ENCODE measurements around the gene FASN. TPM values are rescaled to one million over a fixed set of nuclear protein-coding genes. Genes with fewer than 3 reads are reported as not detected.

The FASN gene
- total and polyA plus RNA-seq, 2 of the 13 experiments (the other 11 are each of a cell fraction or from before 2014, with no cell fraction given), result 51.7 to 101 TPM

DNA sequence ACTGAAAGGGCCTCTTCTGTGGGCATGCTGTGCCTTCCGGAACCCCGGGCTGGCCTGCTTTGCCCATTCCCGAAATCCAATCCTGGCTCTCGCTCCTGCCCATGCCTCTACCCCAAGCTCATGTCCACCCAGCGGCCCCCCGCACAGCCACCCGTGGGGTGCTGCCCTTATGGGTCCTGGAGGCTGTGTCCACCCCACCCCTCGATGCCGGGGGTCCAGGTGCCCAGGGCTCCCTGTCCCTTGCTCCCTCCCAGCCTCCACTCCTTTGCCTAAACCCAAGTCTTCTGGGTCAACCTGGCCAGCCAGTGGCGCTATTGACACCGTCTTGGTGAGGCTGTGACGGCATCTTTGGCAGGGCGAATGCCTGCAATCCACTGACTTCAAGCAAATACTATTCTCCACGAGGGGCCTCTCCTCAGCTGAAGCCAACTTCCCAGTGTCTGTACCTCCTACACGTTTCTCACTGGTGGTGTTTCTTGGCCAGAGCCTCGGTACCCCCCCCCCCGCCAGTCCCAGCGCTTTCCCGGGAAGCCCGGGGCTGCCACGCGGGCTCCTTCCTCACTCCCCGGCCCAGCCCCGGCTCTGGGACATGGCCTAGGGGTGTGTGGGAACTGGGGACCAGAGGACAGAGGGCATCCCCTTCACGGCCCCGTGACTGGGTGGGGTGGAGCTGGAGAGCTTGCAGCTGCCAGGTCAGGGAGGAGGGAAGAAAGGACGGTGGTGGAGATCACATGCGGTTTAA is 20.2 kb downstream of the FASN start (continued):
- 0 out of 2 replicates have a peak, but pooled peaks have one; percentile 1 for TF ChIP-seq ATF7-NPFF (CRISPR knock-in tag; IDR thresholded peaks at IDR 0.05; ENCODE audit: low read depth)
- no peak for TF ChIP-seq NONO (IDR thresholded peaks at IDR 0.05)
- peak; percentile 49; the same call in 1 of the 2 replicates for TF ChIP-seq NONO (CRISPR knock-in tag; conservative IDR thresholded peaks at IDR 0.05)
- no peak for TF ChIP-seq ZNF205 (CRISPR knock-in tag; IDR thresholded peaks at IDR 0.05)
- no peak for TF ChIP-seq ATRX (CRISPR knock-in tag; IDR thresholded peaks at IDR 0.05; ENCODE audit: borderline replicate concordance)
- TF ChIP-seq, protein P1, sequence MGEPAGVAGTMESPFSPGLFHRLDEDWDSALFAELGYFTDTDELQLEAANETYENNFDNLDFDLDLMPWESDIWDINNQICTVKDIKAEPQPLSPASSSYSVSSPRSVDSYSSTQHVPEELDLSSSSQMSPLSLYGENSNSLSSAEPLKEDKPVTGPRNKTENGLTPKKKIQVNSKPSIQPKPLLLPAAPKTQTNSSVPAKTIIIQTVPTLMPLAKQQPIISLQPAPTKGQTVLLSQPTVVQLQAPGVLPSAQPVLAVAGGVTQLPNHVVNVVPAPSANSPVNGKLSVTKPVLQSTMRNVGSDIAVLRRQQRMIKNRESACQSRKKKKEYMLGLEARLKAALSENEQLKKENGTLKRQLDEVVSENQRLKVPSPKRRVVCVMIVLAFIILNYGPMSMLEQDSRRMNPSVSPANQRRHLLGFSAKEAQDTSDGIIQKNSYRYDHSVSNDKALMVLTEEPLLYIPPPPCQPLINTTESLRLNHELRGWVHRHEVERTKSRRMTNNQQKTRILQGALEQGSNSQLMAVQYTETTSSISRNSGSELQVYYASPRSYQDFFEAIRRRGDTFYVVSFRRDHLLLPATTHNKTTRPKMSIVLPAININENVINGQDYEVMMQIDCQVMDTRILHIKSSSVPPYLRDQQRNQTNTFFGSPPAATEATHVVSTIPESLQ (CRISPR knock-in tag; conservative IDR thresholded peaks at IDR 0.05), result no peak
- TF ChIP-seq ZNF772 (CRISPR knock-in tag; IDR thresholded peaks at IDR 0.05), result no peak; the same call in 1 of the 2 replicates
- peak; percentile 99 for TF ChIP-seq AGO2 (optimal IDR thresholded peaks at IDR 0.05; ENCODE audit: low read depth, low read length)
- no peak for TF ChIP-seq HNF4G (IDR thresholded peaks at IDR 0.05; ENCODE audit: borderline replicate concordance, low read depth, low read length)
- no peak for TF ChIP-seq HNF4G (CRISPR knock-in tag; IDR thresholded peaks at IDR 0.05; ENCODE audit: borderline replicate concordance, low read depth)
- TF ChIP-seq KAT2B (IDR thresholded peaks at IDR 0.05; ENCODE audit: borderline replicate concordance, low read depth, low read length), result no peak
- TF ChIP-seq PCBP1 (IDR thresholded peaks at IDR 0.05; ENCODE audit: borderline replicate concordance, low read depth, low read length), result 0 out of 2 replicates have a peak, but pooled peaks have one; percentile 37
- no peak for TF ChIP-seq ZFP36 (IDR thresholded peaks at IDR 0.05; ENCODE audit: borderline replicate concordance, low read depth, low read length, partially characterized antibody)
- TF ChIP-seq AKAP8 (CRISPR knock-in tag; IDR thresholded peaks at IDR 0.05), result no peak
- no peak for TF ChIP-seq ZBTB8A (CRISPR knock-in tag; IDR thresholded peaks at IDR 0.05; ENCODE audit: borderline replicate concordance, low read depth)
- TF ChIP-seq BORCS8-MEF2B (CRISPR knock-in tag; IDR thresholded peaks at IDR 0.05), result peak; percentile 64; the same call in 1 of the 2 replicates
- TF ChIP-seq, protein P2, sequence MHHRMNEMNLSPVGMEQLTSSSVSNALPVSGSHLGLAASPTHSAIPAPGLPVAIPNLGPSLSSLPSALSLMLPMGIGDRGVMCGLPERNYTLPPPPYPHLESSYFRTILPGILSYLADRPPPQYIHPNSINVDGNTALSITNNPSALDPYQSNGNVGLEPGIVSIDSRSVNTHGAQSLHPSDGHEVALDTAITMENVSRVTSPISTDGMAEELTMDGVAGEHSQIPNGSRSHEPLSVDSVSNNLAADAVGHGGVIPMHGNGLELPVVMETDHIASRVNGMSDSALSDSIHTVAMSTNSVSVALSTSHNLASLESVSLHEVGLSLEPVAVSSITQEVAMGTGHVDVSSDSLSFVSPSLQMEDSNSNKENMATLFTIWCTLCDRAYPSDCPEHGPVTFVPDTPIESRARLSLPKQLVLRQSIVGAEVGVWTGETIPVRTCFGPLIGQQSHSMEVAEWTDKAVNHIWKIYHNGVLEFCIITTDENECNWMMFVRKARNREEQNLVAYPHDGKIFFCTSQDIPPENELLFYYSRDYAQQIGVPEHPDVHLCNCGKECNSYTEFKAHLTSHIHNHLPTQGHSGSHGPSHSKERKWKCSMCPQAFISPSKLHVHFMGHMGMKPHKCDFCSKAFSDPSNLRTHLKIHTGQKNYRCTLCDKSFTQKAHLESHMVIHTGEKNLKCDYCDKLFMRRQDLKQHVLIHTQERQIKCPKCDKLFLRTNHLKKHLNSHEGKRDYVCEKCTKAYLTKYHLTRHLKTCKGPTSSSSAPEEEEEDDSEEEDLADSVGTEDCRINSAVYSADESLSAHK (CRISPR knock-in tag; IDR thresholded peaks at IDR 0.05; ENCODE audit: borderline replicate concordance), result no peak
- peak; percentile 90 for TF ChIP-seq RBFOX2 (IDR thresholded peaks at IDR 0.05; ENCODE audit: low read depth, low read length)
- no peak for TF ChIP-seq ZNF883 (CRISPR knock-in tag; IDR thresholded peaks at IDR 0.05; ENCODE audit: not compliant biosample characterization)
- TF ChIP-seq TCF7 (IDR thresholded peaks at IDR 0.05; ENCODE audit: low read depth), result no peak
- TF ChIP-seq ZNF619 (CRISPR knock-in tag; IDR thresholded peaks at IDR 0.05), result no peak
- TF ChIP-seq PTBP1 (IDR thresholded peaks at IDR 0.05; ENCODE audit: low read depth, low read length, poor library complexity, severe bottlenecking), result no peak
- no peak for TF ChIP-seq MXD3 (CRISPR knock-in tag; IDR thresholded peaks at IDR 0.05)
- TF ChIP-seq NR2F2 (IDR thresholded peaks at IDR 0.05; ENCODE audit: borderline replicate concordance, low read depth), result peak; percentile 25; the same call in 1 of the 2 replicates
- TF ChIP-seq WIZ (CRISPR knock-in tag; IDR thresholded peaks at IDR 0.05), result 0 out of 2 replicates have a peak, but pooled peaks have one; percentile 56
- peak; percentile 52 for TF ChIP-seq POLR2AphosphoS5 (IDR thresholded peaks at IDR 0.05; ENCODE audit: low read depth, low read length)

All from HepG2 (cell line).